ENCODE data around the gene ANKMY1.

GRCh38 chr2:240557101-240557751 is 562 bp downstream of the ANKMY1 start:
- TF ChIP-seq CTCF (IDR thresholded peaks at IDR 0.05) (no peak), POLR2A (IDR thresholded peaks at IDR 0.05) (no peak)

Measured in vagina (tissue), 2 donors.